Fibroblast of peridontal ligament (primary cell): ENCODE results near the gene SPPL2B.
"Not testable (repeated sequence)": the region's sequence is repeated elsewhere in the genome, so short reads cannot be mapped to it uniquely, and the experiment has no call there.

Experiments
- DNase-seq: peaks from one replicate; pipeline ENCODE4 v3.0.0-alpha.2; 2010; ENCODE audit errors: extremely low read depth

Gene SPPL2B, protein sequence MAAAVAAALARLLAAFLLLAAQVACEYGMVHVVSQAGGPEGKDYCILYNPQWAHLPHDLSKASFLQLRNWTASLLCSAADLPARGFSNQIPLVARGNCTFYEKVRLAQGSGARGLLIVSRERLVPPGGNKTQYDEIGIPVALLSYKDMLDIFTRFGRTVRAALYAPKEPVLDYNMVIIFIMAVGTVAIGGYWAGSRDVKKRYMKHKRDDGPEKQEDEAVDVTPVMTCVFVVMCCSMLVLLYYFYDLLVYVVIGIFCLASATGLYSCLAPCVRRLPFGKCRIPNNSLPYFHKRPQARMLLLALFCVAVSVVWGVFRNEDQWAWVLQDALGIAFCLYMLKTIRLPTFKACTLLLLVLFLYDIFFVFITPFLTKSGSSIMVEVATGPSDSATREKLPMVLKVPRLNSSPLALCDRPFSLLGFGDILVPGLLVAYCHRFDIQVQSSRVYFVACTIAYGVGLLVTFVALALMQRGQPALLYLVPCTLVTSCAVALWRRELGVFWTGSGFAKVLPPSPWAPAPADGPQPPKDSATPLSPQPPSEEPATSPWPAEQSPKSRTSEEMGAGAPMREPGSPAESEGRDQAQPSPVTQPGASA

DNA sequence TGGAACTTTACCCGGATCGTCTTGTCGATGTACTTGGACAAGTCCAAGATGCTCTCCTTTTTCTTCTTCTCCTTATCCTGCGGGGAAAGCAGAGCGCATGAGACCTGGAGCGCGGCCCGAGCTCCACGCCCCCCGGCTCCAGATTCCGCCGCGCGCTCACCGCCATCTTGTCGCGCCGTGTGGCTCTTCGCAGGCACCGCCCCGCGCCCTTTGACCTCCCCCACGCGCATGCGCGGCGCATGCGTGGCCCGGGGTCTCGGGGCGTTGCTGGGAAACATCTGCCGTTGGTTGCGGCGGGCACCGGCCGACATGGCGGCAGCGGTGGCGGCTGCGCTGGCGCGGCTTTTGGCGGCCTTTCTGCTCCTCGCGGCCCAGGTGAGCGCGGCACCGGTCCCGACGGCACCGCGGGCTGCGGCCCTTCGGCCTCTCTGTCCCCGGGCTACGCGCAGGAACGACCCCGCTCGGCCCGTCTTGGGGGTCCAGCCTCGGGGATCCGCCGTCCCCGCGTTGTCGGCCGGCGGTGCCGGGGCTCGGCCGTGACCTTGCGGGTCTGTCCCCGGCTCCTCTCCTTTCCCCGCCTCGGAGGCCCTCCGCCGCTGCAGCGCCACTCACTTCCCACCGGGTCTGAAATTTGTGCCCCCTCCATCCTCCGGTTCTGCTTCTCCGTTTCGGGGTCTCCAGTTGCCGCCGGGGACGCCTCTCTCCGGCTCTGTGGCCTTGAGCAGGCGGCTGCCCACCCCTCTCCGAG, at the start of gene SPPL2B, which contains the start of gene LSM7:
TSS of gene SPPL2B (plus strand) at position 284 of the 748 bp plus-strand sequence. CDS start at position 310, 26 bp downstream.
TSS of gene LSM7 (minus strand) at position 186 of the 748 bp plus-strand sequence. CDS start at position 166, 20 bp downstream.
- peak; percentile 78 for DNase-seq

DNA sequence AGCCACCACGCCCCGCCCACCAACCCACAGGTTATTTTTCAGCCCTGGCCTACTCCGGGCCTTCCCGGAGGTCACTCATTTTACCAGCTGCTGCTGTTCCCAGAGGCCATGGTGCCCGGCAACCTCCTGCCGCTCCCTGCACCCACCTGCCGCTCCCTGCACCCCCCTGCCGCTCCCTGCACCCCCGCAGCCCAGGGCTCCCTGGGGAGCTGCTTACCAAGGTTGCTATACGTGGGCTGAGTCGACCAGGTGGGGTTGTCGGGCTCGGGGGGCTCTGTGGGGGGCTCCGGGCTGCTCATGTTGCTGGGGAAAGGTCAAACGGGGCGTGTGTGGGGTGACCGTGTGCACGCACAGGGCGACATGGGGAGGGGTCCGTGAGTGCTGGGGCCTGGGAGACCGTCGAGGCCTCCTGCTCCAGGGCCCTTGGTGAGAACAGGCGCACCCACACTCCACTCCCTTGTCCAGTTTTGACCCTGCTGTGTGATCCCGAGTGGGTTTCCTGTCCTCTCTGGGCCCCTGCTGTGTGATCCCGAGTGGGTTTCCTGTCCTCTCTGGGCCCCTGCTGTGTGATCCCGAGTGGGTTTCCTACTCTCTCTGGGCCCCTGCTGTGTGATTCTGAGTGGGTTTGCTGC, 47.7 kb upstream of the SPPL2B start:
- DNase-seq, result no peak

DNA sequence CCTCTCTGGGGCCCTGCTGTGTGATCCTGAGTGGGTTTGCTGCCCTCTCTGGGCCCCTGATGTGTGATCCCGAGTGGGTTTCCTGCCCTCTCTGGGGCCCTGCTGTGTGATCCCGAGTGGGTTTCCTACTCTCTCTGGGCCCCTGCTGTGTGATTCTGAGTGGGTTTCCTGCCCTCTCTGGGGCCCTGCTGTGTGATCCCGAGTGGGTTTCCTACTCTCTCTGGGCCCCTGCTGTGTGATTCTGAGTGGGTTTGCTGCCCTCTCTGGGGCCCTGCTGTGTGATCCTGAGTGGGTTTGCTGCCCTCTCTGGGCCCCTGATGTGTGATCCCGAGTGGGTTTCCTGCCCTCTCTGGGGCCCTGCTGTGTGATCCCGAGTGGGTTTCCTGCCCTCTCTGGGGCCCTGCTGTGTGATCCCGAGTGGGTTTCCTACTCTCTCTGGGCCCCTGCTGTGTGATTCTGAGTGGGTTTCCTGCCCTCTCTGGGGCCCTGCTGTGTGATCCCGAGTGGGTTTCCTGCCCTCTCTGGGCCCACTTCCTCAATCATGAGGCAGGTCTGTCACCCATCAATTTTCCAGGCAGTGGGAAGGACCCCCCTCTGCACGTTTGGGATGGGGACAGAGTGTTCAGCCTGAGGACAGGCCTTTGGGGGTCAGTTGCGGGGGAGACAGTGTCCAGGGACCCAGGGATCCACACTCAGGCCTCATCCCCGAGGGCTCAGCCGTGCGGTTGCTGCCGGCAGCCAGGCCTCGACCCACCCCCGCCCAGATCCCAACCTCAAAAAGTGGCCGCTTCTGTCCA, 47.0 kb upstream of the SPPL2B start:
- DNase-seq, result not testable (repeated sequence)

DNA sequence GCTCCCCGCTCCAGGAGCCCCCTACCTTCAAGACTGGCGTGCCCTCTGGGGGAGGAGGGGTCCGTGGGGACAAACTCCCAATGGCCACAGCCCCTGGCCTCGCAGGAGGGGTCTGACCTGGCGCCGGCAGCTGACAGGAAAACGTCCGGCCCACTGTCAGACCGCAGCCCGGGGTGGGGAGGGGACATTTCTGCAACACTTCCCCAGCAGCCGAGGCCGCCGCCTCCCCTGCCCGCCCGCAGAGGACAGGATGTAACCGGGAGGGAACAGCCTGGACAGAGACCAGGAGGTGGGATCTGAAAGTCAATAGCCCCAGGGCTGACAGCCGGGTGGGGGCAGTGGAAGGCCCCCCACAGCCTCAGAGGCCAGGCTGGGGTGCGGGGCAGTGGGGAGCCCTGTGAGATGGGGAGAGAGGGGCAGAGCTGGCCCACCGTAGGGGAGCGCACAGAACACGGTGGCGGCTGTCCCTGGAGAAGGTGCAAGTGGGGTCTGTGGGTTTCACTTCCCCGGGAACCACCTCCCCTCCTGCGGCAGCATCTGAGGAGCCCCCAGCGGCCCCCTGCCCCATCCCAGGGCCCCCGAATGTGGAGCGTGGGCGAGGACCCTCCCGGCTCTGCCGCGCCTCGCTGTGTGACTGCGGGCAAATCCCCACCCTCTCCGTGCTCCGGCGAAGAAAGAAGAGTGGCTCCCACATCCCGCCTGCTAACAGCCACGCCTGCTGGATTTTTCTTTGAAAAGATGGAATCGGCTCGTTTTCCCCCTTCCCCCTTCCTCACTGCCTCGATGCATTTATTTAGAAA, 46.2 kb upstream of the SPPL2B start, which contains the start of gene PEAK3:
TSS of gene PEAK3 (minus strand) at position 114 of the 800 bp plus-strand sequence. CDS start 1,244 bp downstream, outside the sequence.
- DNase-seq, result no peak

DNA sequence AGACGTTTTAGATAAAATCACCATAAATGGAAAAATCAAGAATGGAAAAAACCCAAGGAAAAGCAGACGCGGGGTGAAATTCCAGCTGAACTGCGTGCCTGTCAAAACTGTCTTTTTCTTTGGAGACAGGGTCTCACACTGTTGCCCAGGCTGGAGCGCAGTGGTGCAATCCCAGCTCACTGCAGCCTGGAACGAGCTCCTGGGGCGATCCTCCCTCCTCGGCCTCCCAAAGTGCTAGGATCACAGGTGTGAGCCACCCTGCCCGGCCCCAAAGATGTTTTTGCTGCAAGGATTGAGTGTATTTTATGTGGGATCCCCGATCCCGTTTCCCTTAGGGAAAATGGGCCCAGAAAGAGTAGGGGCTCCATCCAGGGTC, 45.6 kb upstream of the SPPL2B start:
- no peak for DNase-seq

DNA sequence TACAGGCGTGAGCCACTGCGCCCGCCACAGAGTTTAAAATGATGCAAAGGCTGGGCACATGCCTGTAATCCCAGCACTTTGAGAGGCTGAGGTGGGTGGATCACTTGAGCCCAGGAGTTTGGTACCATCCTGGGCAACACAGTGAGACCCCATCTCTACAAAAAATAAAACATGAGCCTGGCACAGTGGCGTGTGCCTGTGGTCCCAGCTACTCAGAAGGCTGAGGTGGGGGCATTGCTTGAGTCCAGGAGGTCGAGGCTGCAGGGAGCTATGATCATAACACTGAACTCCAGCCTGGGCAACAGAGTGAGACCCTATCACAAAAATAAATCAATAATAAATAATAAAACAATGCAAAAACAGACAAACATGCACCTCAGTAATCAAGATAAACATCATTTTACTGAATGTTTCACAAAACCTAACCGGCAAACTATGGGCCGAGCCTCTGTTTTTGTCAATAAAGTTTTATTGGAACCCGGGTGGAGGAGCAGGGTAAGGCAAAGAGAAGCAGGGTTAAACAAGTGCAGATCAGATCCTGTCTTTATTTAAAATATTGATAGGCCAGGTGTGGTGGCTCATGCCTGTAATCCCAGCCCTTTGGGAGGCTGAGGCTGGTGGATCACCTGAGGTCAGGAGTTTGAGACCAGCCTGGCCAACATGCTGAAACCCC, 44.5 kb upstream of the SPPL2B start:
- DNase-seq, result no peak

DNA sequence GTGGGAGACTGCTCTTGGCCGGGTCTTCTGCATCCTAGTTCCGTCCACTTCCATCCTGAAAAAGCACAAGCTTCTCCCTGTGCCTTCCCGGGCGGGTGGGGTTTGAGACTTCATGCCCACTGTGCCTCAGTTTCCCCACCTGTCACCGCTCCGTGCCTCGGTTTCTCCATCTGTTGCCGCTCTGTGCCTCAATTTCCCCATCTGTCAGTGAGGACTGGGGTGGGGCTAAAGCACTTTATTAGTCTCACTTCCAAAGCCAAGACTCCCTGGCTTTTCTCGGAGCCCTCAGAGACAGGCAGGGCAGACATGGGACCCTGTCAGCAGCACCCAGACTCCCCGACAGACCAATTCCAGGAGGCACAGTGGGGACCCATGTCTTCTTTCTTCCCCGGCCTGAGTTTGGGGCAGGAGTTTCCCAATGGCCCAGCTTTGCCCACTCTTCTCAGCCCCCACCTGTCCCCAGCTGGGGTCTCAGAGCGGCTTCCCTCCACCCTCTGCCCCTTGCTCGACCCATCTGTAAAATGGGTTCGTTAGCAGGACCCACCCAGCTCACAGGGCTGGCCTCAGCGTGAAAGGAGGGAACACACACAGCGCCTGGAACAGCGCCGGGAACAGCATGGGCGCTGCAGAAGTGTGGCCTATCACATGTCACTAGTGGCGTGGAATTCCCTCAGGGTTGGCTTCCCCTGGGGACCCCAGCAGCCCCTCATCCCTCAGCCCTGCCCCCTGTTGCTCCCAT, 41.9 kb upstream of the SPPL2B start:
- DNase-seq, result no peak

DNA sequence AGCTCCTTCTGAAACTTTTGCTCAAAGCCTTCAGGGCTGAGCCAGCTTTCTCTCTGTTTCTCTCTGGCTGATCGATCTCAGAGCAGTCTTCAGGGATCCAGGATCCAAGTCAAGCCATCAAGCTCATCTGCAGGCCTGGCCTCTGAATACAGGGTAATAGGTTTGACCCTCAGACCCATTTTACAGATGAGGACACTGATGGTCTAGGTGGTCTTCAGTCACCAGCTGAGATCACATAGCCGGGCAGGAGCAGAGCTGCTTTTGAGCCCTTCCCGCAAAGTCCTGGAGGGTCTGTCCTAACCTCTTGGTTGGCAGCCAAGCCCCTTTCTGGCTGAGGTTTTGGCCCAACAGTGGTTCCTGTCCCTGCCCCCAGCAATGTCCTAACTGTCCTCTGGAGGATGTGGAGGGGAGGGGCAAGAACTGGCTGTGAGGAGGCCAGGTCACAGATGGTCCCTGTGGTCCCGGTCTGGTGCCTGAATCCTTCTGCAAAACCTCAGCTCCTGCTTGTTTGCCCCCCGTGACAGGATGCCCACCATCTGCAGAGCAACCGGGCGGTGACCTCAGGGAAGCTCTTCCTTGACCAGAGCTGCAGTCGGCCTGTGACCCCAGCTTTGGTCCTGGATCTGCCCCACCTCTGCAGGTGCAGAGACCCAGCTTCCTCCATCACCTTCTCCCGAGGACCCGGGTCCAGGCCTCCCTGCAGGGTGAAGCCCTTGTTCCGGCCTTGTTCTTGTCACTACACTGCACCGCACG, 40.7 kb upstream of the SPPL2B start:
- DNase-seq, result no peak

DNA sequence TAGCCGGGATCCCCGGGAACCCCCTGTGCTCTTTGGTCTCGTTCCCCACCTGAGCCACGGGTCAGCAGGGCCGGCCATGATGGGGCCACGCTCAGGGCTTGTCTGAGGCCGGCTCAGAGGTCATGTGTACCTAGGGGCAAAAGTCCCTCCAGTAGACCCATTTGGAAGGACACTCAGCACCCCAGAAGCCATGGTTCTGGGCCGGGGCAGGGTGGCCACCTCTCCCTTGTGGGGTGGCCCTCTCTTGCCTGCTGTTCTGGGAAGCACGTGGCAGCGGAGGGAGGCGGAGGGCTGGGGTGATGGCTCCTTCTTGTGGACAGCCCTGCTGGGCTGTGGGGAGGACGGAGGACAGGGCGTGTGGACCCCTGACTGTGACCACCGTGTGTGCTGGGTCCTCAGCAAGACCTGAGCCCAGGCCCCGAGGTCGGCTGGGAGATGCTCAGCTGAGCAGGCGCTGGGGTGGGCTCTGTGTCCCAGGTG, 40.1 kb upstream of the SPPL2B start:
- no peak for DNase-seq

DNA sequence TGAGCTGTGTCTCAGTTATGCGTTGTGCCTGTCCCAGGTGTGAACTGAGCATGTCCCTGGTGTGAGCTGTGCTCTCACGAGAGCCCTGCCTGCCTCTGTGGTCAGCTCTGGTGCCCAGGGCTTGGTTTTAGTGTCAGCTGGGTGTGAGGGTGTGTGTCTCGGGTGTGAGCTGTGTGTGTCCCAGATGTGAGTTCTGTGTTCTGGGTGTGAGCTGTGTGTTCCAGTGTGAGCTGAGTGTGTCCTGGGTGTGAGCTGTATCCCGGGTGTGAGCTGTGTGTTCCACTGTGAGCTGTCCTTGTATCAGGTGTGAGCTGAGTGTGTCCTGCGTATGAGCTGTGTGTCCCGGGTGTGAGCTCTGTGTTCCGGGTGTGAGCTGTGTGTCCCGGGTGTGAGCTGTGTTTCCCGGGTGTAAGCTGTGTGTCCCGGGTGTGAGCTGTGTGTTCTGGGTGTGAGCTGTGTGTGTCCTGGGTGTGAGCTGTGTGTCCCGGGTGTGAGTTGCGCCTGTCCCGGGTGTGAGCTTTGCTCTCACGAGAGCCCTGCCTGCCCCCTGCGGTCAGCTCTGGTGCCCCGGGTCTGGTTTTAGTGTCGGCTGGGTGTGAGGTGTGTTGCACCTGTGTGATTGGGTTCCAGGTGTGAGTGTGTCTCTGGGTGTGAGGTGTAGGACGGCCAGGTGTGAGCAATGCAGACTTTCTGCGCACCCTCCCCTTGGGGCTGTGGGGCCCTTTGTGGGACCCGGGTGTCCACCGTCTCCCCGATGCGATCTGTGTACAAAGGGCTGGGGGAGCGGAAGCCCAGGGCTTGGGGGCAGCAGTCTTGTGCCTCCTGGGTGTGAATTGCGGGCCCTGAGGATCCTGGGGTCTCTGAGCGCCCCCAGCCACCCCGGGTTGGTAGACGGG, 39.4 kb upstream of the SPPL2B start:
- no peak for DNase-seq

DNA sequence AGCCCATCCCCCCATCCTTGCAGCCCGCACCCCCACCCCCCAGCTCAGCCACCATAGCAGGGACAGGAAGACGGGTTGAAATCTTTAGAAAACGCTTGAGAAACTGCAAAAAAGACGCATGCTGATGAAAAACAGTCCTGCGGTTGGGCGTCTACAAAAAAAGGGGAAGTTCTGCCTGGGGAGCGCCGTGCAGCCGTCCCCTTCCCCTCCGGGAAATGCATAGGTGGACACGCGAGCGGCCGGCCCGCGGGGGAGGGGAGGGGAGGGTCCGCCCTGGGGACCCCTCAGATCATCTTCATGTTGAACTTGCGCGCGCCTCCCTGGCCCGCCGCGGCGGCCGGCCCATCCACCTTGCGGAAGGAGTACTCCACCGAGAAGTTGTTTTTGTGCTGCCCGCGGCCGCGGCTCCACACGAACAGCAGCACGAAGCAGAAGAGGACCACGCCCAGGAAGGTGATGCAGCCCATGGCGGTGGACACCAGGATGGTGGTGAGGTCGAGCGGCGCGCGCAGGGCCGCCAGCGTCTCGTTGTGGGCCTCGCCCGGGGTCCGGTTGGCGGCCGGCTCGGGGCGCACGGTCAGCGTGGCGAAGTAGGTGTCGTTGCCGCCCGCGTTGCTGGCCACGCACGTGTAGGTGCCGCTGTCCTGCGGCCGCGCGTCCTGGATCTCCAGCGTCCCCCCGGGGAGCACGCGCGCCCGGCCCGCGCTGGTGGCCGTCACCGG, 38.6 kb upstream of the SPPL2B start:
- DNase-seq, result no peak

DNA sequence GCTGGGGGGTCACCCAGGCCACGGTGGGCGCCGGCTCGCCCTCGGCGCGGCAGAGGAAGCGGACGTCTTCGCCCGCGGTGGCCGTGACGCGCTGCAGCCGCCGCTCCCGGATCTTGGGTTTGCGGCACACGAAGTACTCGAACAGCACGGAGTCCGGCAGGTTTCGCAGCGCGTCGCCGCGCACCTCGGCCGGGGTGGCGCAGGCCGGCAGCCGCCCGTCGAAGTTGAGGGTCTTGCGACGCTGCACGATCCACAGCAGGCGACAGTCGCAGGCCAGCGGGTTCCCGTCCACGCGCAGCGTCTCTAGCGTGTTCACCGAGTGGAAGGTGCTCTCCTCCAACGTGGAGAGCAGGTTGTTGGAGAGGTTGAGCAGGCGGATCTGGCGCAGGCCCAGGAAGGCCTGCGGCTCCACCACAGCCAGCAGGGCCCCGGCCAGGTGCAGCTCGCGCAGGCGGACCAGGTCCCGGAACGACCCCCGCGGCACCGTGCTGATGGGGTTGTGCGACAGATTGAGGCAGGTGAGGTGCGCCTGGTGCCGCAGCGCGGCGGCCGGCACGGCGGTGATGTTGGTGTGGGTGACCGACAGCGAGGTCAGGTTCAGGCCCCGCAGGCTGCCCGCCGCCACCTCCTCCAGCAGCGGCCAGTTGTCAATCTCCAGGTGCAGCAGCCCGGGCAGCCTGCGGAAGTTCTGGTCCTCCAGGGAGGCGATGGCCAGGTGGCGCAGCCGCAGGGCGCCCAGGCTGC, 37.9 kb upstream of the SPPL2B start:
- DNase-seq, result no peak

DNA sequence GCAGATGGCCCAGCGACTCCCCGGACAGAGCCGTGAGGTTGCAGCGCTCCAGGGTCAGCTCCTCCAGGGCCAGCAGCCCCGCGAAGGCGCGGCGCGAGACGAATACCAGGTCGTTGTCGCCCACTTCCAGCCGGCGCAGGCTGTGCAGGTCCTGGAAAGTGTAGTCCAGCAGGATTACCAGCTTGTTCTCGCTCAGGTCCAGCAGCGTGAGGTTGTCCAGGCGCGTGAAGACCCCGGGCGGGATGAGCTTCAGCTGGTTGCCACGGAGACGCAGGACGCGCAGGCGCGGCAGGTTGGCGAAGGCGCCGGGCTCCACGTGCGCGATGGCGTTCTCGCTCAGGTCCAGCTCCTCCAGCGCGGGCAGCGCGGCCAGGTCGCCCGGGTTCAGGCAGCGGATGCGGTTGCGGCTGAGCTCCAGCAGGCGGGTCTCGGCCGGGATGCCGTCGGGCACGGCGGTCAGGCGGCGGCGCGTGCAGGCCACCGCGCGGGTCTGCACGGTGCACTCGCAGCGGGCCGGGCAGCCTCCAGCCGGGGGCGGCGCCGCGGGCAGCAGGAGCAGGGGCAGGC, 37.2 kb upstream of the SPPL2B start:
- no peak for DNase-seq

DNA sequence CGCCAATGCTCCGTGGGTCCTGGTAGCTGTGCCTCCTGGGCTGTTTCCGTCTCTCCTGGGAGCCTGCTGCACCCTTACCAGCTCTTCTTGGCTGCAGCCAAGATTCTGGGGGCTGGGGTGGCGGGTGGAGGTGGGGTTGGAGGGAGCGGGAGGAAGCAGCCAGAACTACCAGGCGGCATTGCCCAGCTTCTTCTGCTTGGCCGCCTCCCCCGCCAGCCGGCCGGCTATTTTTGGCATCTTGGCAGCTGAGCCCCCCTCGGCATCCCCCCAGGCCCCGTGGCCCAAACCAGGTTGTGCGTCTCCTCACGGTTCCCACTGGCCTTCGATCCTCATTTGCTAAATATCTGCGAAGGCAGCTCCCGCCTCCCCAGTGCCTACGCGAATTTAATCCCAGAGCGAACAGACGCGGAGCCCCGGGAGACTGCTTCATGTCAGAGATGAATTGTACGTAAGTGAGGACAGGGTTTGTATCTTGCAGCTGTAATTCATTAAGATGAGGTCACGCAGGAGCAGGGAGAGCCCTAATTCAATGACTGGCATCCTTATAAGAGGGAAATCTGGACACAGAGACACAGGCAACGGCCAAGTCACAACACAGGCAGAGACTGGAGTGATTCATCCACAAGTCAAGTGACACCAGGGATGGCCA, 33.7 kb upstream of the SPPL2B start:
- peak; percentile 91 for DNase-seq

DNA sequence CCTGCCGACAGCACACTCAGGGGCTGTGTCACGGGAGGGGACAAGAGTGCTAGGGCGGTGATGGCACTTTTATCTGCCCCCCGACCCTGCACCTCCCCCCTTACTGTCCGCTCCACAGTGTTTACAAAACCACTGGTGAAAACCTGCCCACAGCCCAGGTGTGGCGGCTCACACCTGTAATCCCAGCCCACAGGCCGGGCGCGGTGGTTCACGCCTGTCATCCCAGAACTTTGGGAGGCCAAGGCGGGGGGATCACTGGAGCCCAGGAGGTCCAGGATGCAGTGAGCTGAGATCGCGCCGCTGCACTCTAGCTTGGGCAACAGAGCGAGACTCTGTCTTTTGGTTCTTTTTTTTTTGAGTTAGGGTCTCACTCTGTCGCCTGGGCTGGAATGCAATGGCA, 32.3 kb upstream of the SPPL2B start:
- DNase-seq, result no peak
